Measurements from ENCODE around the gene OR13A1.
"Not testable (repeated sequence)": the region's sequence is repeated elsewhere in the genome, so short reads cannot be mapped to it uniquely, and the experiment has no call there.

Gene OR13A1

GRCh38 chr10:45280113-45280760 is 35.2 kb downstream of the OR13A1 start:
- ATAC-seq, result no peak

DNA sequence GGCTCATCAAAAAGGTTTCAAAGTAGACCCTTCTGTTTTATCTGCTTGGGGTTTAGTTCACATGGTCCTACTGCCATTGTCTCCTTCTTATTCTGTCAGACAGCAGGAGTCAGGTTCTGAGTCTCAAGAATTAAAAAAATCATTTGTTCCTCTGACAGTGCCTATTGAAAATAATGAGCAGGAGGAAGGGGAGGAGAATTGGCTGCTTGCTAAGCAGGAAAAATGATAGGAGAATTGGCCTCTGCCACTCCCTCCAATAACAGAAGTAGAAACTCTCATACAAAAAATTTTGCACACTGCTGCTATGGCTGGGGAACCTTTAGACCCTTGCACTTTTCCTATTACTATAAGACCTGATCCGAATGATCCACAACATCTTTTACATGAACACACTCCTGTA is 35.7 kb downstream of the OR13A1 start:
- no peak for ATAC-seq

DNA sequence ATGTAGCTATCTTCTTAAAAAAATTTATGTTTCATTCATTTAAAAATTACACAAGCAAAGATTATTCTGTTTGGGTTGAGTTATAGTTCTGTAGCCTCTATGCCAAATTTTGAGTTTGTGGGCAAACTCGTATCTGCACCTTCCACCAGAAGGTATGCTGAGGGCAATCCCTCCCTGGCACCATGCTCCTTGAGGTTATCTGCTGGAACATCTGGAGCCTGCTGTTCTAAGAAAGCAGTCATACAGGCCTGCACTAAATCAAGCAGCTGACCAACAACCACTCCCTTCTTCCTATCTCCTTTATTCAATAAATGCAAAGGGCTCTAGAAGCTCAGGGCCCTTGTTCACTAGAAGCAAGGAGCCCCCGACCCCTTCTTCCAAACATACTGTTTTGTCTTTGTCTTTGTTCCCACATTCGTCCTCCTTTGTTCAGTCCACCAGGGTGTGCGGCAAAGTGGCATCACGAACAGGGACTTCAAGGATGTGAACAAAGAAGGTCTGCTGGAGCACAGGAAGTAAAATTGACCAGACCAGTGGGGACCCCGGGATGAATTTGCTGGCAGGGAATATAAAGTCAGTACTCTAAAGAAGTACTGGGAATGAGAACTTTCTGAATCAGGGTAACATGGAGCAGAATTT is 36.4 kb downstream of the OR13A1 start:
- ATAC-seq, result no peak

DNA sequence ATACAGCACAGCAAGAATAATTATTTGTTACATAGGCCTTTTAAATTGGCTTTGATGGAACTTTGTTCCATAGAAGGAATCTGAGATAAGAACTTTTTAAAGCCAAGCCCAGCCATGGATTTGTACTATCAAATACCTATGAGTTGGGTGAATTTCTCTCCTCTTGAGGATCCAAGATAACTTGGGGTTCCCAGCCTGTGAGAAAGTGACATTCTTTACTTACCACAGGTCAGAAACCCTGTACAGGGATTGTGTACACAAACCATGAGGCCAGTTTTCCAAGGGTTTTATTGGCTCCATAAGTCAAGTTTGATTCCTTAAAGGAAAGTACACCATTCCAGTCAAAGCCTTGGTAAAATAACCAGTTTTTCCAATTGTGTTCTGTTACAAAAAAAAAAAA is 39.3 kb downstream of the OR13A1 start:
- not testable (repeated sequence) for ATAC-seq

GRCh38 chr10:45274364-45274763 is 41.0 kb downstream of the OR13A1 start:
- no peak for ATAC-seq

DNA sequence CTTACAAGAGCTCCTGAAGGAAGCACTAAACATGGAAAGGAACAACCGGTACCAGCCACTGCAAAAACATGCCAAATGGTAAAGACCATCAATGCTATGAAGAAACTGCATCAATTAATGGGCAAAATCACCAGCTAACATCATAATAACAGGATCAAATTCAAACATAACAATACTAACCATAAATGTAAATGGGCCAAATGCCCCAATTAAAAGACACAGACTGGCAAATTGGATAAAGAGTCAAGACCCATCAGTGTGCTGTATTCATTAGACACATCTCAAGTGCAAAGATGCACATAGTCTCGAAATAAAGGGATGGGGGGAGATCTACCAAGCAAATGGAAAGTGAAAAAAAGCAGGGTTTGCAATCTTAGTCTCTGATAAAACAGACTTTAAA is 47.6 kb downstream of the OR13A1 start:
- not testable (repeated sequence) for ATAC-seq

DNA sequence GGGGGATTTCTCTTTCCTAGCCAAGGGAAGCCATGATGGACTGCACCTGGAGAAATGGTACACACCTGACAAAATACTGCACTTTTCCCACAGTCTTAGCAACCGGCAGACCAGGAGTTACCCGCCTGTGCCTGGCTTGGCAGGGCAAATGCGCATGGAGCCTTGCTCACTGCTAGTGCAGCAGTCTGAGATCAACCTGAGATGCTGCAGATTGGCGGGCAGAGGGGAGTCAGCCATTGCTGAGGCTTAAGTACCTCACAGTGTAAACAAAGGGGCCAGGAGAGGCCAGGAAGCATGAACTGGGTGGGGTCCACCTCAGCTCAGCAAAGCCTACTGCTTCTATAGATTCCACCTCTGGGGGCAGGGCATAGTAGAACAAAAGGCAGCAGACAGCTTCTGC is 49.4 kb downstream of the OR13A1 start:
- ATAC-seq, result no peak

DNA sequence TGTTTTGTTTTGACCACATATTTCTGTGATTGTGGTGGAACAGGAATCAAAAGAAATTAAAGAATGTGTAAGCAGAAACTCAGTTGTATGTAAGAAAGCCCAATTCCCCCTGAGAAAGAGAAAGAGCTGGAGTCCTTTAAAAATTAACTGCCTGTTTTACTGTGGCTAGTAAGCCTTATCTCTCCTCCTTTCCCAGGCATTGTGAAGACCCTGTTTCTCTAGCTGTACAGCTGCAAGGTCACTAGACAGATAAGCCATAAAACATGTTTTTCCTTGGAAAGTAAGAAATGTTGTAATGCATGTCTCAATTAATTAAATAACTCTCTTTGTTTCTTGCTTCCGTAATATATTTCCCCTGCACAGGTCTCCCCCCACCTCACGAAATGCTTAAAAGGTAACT is 53.5 kb downstream of the OR13A1 start:
- no peak for ATAC-seq

GRCh38 chr10:45261243-45261775 is 54.1 kb downstream of the OR13A1 start:
- ATAC-seq, result no peak

DNA sequence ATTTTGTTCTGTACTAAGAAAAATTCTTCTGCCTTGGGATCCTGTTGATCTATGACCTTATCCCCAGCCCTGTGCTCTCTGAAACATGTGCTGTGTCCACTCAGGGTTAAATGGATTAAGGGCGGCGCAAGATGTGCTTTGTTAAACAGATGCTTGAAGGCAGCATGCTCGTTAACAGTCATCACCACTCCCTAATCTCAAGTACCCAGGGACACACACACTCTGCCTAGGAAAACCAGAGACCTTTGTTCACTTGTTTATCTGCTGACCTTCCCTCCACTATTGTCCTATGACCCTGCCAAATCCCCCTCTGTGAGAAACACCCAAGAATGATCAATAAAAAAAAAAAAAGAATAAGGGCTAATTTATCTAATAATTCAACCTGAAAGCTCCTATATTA is 54.8 kb downstream of the OR13A1 start:
- not testable (repeated sequence) for ATAC-seq

DNA sequence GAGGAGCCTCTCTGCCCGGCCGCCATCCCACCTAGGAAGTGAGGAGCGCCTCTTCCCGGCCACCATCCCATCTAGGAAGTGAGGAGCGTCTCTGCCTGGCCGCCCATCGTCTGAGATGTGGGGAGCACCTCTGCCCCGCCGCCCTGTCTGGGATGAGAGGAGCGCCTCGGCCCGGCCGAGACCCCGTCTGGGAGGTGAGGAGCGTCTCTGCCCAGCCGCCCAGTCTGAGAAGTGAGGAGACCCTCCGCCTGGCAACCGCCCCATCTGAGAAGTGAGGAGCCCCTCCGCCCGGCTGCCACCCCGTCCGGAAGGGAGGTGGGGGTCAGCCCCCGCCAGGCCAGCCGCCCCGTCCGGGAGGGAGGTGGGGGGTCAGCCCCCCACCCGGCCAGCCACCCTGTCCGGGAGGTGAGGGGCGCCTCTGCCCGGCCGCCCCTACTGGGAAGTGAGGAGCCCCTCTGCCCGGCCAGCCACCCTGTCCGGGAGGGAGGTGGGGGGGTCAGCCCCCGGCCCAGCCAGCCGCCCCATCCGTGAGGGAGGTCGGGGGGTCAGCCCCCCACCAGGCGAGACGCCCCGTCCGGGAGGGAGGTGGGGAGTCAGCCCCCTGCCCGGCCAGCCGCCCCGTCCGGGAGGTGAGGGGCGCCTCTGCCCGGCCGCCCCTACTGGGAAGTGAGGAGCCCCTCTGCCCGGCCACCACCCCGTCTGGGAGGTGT is 55.5 kb downstream of the OR13A1 start:
- ATAC-seq, result not testable (repeated sequence)

DNA sequence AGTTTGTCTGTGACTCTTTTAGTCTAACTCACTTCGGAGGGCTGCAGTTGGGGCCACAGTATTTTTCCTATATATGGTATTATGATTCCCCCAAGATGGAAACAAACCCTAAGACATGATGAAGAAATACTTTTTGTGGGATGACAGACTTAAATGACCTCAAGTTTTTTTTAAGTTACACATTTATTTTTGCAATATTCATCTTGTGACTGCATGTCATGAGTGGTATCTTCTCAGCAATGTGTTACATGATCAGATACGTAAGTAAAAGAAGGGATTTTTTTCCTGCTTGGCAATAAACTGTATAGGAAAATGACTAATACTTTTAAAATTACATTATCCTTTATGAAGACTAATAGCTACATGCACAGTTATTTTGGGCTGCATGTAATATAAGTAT is 57.8 kb downstream of the OR13A1 start:
- ATAC-seq, result no peak

DNA sequence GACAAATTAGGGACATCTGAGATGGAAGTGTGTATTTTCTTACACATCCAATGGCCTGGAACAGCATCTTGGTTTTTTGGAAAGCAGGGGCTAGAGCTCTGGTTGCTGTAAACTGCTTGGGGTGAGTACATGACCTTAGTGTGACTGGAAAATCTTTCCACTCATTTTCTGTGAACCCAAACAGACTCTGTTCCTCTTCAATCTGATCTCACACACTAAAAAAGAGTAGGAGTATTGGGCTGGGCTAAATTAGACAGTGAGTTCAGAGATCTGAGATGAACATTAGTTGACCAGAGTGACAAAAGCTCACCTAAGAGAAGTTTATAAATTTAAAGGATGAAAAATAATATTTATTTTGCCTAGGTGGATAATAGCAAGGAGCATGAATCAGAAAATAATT is 59.2 kb downstream of the OR13A1 start:
- ATAC-seq, result no peak

DNA sequence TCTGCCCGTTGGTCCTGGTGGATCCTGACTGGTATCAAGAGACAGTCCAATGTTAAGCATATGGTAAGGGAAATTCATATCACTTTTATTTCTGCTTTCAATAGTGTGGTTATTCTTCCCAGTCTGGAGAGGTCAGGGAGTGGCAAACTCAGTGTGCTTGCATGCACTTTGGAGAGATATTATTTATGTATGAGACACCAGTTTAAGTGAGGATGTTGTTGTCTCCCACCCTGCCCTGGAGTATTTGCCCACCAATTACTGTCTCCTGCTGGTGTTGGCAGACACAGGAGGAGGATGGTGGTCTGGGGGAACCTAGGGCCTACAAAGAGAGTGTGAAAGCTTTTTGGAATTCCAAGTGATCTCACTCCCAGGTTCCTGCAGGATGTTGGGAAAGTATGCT is 59.7 kb downstream of the OR13A1 start:
- no peak for ATAC-seq

DNA sequence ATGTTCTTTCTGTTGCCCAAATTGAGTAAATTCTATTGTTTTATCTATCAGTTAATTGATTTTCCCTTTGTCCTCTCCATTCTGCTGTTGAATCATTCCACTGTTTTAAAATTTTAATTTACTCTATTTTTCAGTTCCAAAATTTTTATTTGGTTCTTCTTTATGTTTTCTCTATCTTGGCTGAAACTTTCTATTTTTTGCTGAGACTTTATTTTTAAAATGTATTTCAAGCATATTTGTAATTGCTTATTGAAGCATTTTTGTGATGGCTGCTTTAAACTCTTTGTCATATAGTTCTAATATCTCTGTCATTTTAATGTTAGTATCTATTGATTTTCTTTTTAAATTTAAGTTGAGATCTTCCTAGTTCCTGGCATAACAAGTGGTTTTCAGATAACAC is 60.5 kb downstream of the OR13A1 start:
- no peak for ATAC-seq

- peak; percentile 33 to 48 for ATAC-seq
These were observed 62.1 kb downstream of the OR13A1 start for GRCh38 chr10:45253183-45253914.

Data from activated CD4-positive, CD25-positive, alpha-beta regulatory T cell treated with anti-CD3 and anti-CD28 coated beads, Interleukin-2, amount 50 U/mL, for 24 hours (primary cell).